Testis (tissue), 3 donors: Measurements from ENCODE around the gene RPL28. TPM values are rescaled to one million over a fixed set of nuclear protein-coding genes. Genes with fewer than 3 reads are reported as not detected.

Source experiments
- DNase-seq: peaks from one replicate; pipeline ENCODE4 v3.0.0-alpha.2; 2019
- H3K27ac ChIP-seq, 2 donors: fragments of 200-600 bp; sonication (generic); one replicate each; pipeline ENCODE4 v1.5.1; 2019
- H3K27me3 ChIP-seq: fragments of 200-600 bp; sonication (generic); one replicate; pipeline ENCODE4 v1.5.1; 2019
- H3K36me3 ChIP-seq: fragments of 200-600 bp; sonication (generic); one replicate; pipeline ENCODE4 v1.5.1; 2017; ENCODE audit warnings: low read depth; ENCODE audit errors: missing control alignments
- H3K4me1 ChIP-seq: fragments of 200-600 bp; sonication (generic); one replicate; pipeline ENCODE4 v1.5.1; 2019
- H3K4me3 ChIP-seq, 2 donors: fragments of 200-600 bp; sonication (generic); one replicate each; pipeline ENCODE4 v1.5.1; 2017 to 2019
- H3K9me3 ChIP-seq: fragments of 200-600 bp; sonication (generic); one replicate; pipeline ENCODE4 v1.5.1; 2017
- POLR2A ChIP-seq: fragments of 450-650 bp; IDR thresholded peaks from one replicate; pipeline ENCODE4 v1.6.1; 2017; ENCODE audit warnings: antibody characterized with exemption, mild to moderate bottlenecking, moderate library complexity
- WGBS, 2 donors: methylation state at CpG; one replicate each; pipeline ENCODE4 v1.1.5; 2018; 5-methylcytosine and 5-hydroxymethylcytosine counted together
- intact Hi-C: fragments of 100-400 bp; cut with DNase I; formaldehyde crosslinking; loops from one replicate; pipeline ENCODE4 v1.15.1; 2023; ENCODE audit warnings: low total_unique reads
- polyA plus RNA-seq: library from polyadenylated mRNA; stranded (reverse); fragments of 350-450 nt; fragmentation: Illumina TruSeq; extraction: RNeasy Lipid Tissue Mini Kit (QIAGEN cat#74804); gene quantifications from one replicate; pipeline ENCODE4 v1.2.3, GENCODE V29; 2014; ENCODE audit warnings: low read depth, low replicate concordance; ENCODE audit not compliant: insufficient read depth
- total RNA-seq, 2 donors: library from RNA; depleted of rRNA; stranded (reverse); fragments of >200 nt; gene quantifications; one replicate each; pipeline ENCODE4 v1.2.3, GENCODE V29; 2016
- TF ChIP-seq, protein P1 (sequence below), 3 experiments: fragments of 450-650 bp in 2 of 3; fragments of 200-600 bp in 1 of 3; sonication (generic) in 1 of 3; IDR thresholded peaks; one replicate each; pipeline ENCODE4 v1.5.1; 2016 to 2019; ENCODE audit warnings: antibody characterized with exemption in 3 of 3, mild to moderate bottlenecking in 2 of 3, moderate library complexity in 1 of 3

Gene RPL28
- total and polyA plus RNA-seq, 3 donors from 2014 or later, result 284 to 1,024 (median 624) TPM

DNA sequence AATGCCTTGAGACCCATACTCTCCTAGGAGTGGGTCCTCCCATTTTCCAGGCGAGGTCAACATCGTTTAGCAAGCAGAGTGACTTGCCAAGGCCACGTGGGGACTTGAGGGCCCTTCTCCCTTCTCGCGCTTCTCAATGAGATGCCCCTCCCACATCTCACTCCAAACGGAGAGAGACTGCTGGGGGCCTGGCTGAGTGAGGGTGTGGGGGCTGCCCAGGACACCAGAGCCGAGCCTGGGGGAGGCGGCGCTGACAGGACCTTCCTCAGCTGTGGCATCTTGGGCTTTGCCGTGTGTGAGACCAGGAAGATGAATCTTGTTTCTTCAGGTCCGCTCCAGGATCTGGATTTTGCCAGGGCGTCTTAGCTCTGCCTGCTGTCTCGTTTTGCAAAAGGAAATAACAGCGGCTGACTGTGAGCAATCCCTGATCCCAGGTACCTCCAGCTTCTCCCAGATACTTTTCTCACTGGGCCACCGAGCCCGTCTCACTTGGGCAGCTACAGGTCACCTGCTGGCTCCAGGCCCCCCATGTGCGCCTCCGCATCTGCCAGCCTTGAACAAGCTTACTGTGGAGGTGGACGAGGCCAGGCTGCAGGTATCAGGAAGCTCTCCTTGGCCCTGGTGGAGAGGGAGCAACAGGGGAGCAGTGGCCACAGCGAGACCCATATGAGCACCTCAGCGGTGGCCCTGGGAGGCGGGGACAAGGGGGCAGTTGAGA lies 37.3 kb upstream of the RPL28 start:
- no peak for DNase-seq
- no peak overlapping the region for H3K4me3 ChIP-seq
- 75 to 82% methylated on average over 13 to 22 of the region's 22 CpGs for WGBS, 2 donors
- H3K27me3 ChIP-seq, result no peaks in the 10 kb centered on the region
- intact Hi-C loops, result no loop called here
- TF ChIP-seq POLR2A, result no peak
- TF ChIP-seq, protein P1, sequence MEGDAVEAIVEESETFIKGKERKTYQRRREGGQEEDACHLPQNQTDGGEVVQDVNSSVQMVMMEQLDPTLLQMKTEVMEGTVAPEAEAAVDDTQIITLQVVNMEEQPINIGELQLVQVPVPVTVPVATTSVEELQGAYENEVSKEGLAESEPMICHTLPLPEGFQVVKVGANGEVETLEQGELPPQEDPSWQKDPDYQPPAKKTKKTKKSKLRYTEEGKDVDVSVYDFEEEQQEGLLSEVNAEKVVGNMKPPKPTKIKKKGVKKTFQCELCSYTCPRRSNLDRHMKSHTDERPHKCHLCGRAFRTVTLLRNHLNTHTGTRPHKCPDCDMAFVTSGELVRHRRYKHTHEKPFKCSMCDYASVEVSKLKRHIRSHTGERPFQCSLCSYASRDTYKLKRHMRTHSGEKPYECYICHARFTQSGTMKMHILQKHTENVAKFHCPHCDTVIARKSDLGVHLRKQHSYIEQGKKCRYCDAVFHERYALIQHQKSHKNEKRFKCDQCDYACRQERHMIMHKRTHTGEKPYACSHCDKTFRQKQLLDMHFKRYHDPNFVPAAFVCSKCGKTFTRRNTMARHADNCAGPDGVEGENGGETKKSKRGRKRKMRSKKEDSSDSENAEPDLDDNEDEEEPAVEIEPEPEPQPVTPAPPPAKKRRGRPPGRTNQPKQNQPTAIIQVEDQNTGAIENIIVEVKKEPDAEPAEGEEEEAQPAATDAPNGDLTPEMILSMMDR (IDR thresholded peaks at IDR 0.05), result no peak
- H3K27ac ChIP-seq, result no peak overlapping the region
- H3K4me1 ChIP-seq, result no peaks in the 10 kb centered on the region
- no peaks in the 10 kb centered on the region for H3K9me3 ChIP-seq
- no peaks in the 10 kb centered on the region for H3K36me3 ChIP-seq

DNA sequence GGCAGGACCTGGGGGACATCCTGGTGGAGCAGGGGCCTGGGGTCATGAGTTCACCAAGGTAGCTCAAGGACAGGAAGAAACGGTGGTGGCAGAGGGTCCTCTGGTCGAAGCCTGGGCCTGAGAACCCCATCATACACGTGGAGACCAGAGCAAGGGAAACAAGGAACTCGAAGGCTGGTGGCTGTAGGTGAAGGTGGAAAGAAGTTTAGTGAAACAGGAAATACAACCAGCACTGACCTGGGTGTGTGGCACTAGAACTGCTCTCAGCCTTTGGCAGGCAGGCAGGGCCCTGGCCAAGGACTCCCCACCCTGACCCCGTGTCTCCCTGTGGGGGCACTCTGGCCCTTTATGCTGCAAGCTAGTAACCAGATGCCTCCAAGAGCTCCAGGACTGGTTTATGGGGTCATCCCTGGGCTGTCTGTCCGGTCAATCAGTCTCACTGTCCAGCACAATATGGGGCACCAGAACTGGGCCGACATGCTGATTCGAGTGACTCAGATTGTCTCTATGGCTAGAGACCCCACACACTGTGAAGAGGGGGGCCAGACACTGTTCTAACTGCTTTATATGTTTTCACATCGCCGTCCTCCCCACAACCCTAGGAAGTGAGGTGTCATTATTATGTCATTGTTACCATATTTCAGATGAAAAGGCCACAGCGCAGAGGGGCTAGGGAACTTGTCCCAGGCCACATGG lies 35.0 kb upstream of the RPL28 start:
- Histone ChIP-seq H3K36me3 (no peaks in the 10 kb centered on the region), H3K27ac (no peak overlapping the region), H3K4me3 (no peak overlapping the region), H3K27me3 (no peaks in the 10 kb centered on the region), H3K9me3 (no peaks in the 10 kb centered on the region), H3K4me1 (peaks cover 8% of the 10 kb centered on the region)
- TF ChIP-seq POLR2A, result no peak
- TF ChIP-seq, protein P1 (IDR thresholded peaks at IDR 0.05), result no peak
- DNase-seq, result no peak
- intact Hi-C loops, result no loop called here
- WGBS, 2 donors, result 81 to 89% methylated on average over 10 to 11 of the region's 11 CpGs

DNA sequence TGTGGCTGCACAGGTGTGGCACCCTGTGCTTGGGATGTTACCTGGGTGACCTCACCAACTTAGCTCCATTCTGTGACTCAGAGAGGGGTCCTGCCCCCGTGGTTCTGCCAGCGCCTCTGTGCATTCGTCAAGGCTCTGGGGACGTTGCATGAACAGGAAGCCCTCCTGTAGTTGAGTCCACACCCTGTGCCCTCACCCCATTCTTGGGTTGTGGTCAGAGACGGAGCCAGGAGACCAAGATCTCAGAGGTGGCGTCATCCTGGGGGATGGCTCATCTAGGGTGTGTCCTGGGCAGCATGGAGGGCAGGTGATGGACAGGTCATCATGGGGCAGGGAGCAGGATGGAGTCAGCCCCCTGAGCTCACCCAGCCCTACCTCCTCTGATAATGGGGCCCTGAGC lies 33.7 kb upstream of the RPL28 start:
- no peaks in the 10 kb centered on the region for H3K36me3 ChIP-seq
- H3K4me1 ChIP-seq, result peaks cover 8% of the 10 kb centered on the region
- TF ChIP-seq POLR2A, result no peak
- TF ChIP-seq, protein P1 (IDR thresholded peaks at IDR 0.05), result no peak
- intact Hi-C loops, result no loop called here
- H3K9me3 ChIP-seq, result no peaks in the 10 kb centered on the region
- no peak overlapping the region for H3K27ac ChIP-seq
- 87% methylated on average over 6 of the region's 6 CpGs; no CpG with 5 or more reads in 1 of the 2 donors for WGBS, 2 donors
- H3K4me3 ChIP-seq, result no peak overlapping the region
- no peak for DNase-seq
- H3K27me3 ChIP-seq, result no peaks in the 10 kb centered on the region

DNA sequence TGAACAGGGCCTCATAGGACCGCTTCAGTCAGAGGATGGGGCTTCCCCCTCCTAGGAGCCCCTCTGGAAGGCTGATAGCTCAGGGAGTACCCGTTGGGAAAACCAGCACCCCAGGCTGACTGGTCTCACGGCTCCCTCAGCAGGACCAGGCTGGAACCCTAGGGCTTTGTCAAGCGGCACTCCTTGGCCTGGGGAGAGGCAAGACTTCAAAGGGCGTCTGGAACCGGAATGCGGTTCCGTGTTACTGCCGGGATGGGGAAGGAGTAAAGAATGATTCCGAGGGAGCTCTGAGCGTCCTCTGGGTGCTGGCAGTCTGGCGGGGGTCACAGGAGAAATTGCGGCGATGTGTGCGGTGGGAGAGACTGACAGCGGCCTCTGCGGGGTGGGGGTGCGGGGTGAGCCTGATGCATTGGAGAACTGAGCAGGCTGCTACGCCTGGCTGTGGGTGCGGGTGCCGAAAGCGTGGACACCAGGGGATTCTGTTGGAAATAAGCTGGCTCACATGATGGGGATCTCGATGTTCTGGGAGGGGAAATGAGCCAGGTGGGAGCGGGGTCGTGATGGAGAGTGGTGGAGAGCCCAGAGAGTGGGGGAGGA lies 33.1 kb upstream of the RPL28 start:
- intact Hi-C loops, result no loop called here
- no peak for DNase-seq
- Histone ChIP-seq H3K4me1 (peaks cover 8% of the 10 kb centered on the region), H3K9me3 (no peaks in the 10 kb centered on the region), H3K4me3 (no peak overlapping the region), H3K27ac (no peak overlapping the region), H3K36me3 (no peaks in the 10 kb centered on the region), H3K27me3 (no peaks in the 10 kb centered on the region)
- TF ChIP-seq, protein P1 (IDR thresholded peaks at IDR 0.05), result no peak
- no peak for TF ChIP-seq POLR2A
- 54 to 55% methylated on average over 25 of the region's 25 CpGs for WGBS, 2 donors
